Upper lobe of left lung (tissue), 6 donors: ENCODE measurements around the gene RAD54L2. TPM values are rescaled to one million over a fixed set of nuclear protein-coding genes. Genes with fewer than 3 reads are reported as not detected.

Experiments used
- ATAC-seq, 2 donors: fragments of 200-7000 bp; cut with Tn5 transposase; one replicate each; pipeline ENCODE4 v1.9.1; 2022; ENCODE audit warnings: mild to moderate bottlenecking in 2 of 2, moderate library complexity in 2 of 2; ENCODE audit not compliant: low FRiP score in 2 of 2
- DNase-seq, 2 donors: peaks; one replicate each; pipeline ENCODE4 v3.0.0-alpha.2; 2019 to 2020
- H3K27ac ChIP-seq, 4 donors: fragments of 200-600 bp; sonication (generic); one replicate each; pipeline ENCODE4 v1.5.1; 2016 to 2019
- H3K27me3 ChIP-seq, 4 donors: fragments of 200-600 bp; sonication (generic); one replicate each; pipeline ENCODE4 v1.5.1; 2017 to 2019
- H3K36me3 ChIP-seq, 4 donors: fragments of 200-600 bp; sonication (generic); one replicate each; pipeline ENCODE4 v1.5.1; 2016 to 2019
- H3K4me1 ChIP-seq, 4 donors: fragments of 200-600 bp; sonication (generic); one replicate each; pipeline ENCODE4 v1.5.1; 2018 to 2019
- H3K4me3 ChIP-seq, 4 donors: fragments of 200-600 bp; sonication (generic); one replicate each; pipeline ENCODE4 v1.5.1; 2017 to 2019; ENCODE audit warnings: mild to moderate bottlenecking in 2 of 4, moderate library complexity in 1 of 4
- H3K9me3 ChIP-seq, 4 donors: fragments of 200-600 bp; sonication (generic); one replicate each; pipeline ENCODE4 v1.5.1; 2018 to 2019
- EP300 ChIP-seq, 4 donors: sonication (generic); formaldehyde crosslinking; IDR thresholded peaks; one replicate each; pipeline ENCODE4 v1.5.1; 2017; ENCODE audit warnings: antibody characterized with exemption in 4 of 4, control low read depth in 2 of 4
- POLR2A ChIP-seq, 4 donors: fragments of 450-650 bp; IDR thresholded peaks; one replicate each; pipeline ENCODE4 v1.5.1; 2016 to 2017; ENCODE audit warnings: antibody characterized with exemption in 4 of 4, mild to moderate bottlenecking in 2 of 4
- POLR2AphosphoS5 ChIP-seq, 2 donors: sonication (generic); formaldehyde crosslinking; IDR thresholded peaks; one replicate each; pipeline ENCODE4 v1.5.1; 2017; ENCODE audit warnings: antibody characterized with exemption in 2 of 2
- WGBS, 2 donors: methylation state at CpG; one replicate each; pipeline ENCODE4 v1.1.5; 2017 to 2018; 5-methylcytosine and 5-hydroxymethylcytosine counted together
- total RNA-seq, 6 donors: library from RNA; depleted of rRNA in 4 of 6; stranded (reverse); fragments of >200 nt in 4 of 6; gene quantifications; one replicate each; pipeline versions ENCODE4 v1.1.0 to v1.2.1, GENCODE V29; 2016 to 2021
- TF ChIP-seq, protein P1 (sequence below), 6 experiments: fragments of 450-650 bp in 4 of 6; fragments of 200-600 bp in 2 of 6; sonication (generic) in 2 of 6; IDR thresholded peaks; one replicate each; pipeline ENCODE4 v1.5.1; 2016 to 2019; ENCODE audit warnings: antibody characterized with exemption in 6 of 6
- donor health status: DM: no; HTN: no; CAD: no; lungs with moderate emphysema.
- donor health status: DM: no; HTN: yes; CAD: no; lungs with severe emphysema.

Gene RAD54L2
- total RNA-seq, 6 donors from 2014 or later: 21.6 to 57.6 (median 27.3) TPM

DNA sequence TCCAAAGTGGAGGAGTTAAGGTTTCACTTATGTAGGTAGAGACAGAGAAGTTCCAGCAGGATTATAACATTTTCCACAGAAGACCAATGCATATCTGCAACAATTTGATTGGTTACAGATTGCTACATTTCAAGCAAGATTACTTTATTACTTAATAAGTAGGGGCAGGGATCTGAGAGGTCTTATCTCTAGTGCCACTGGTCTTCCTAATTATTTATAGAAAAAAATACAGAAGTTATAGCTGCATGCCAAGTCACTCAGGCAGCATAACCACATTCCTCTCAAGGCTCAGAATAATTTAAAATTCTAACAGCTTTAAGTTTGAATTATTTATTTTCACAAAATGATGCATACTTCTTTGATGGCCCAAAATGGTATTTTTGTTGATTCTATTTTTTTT, 30.5 kb downstream of the RAD54L2 start:
- Histone ChIP-seq H3K9me3 (no peaks in the 10 kb centered on the region), H3K4me3 (no peak overlapping the region), H3K36me3 (peaks cover 0 to 7% (median 2%) of the 10 kb centered on the region in 4 donors), H3K4me1 (peaks cover 13 to 18% (median 16%) of the 10 kb centered on the region in 4 donors), H3K27me3 (no peaks in the 10 kb centered on the region), H3K27ac (no peak overlapping the region)
- DNase-seq (no peak), ATAC-seq (no peak)
- TF ChIP-seq POLR2AphosphoS5 (IDR thresholded peaks at IDR 0.05) (no peak), EP300 (IDR thresholded peaks at IDR 0.05) (no peak), POLR2A (IDR thresholded peaks at IDR 0.05) (no peak)
- TF ChIP-seq, protein P1, sequence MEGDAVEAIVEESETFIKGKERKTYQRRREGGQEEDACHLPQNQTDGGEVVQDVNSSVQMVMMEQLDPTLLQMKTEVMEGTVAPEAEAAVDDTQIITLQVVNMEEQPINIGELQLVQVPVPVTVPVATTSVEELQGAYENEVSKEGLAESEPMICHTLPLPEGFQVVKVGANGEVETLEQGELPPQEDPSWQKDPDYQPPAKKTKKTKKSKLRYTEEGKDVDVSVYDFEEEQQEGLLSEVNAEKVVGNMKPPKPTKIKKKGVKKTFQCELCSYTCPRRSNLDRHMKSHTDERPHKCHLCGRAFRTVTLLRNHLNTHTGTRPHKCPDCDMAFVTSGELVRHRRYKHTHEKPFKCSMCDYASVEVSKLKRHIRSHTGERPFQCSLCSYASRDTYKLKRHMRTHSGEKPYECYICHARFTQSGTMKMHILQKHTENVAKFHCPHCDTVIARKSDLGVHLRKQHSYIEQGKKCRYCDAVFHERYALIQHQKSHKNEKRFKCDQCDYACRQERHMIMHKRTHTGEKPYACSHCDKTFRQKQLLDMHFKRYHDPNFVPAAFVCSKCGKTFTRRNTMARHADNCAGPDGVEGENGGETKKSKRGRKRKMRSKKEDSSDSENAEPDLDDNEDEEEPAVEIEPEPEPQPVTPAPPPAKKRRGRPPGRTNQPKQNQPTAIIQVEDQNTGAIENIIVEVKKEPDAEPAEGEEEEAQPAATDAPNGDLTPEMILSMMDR (IDR thresholded peaks at IDR 0.05): no peak

DNA sequence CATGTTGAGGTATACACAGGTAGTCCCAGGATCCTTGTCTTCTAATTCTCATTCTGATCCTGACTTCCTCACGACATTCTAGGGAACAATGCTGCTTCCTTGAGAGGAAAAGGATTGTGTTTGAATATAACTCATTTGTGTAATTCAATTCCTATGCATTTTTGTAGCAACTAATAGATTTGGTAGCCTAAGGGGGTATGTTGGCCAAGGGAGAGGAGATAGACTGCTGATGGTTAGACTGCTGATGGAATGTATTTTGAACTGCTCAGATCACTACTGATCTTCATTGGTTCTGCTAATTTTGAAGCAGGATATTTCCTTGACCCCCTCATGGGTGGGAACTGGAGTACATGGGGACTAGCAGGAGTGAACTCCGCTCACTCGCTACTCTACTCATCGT, 39.7 kb downstream of the RAD54L2 start:
- ATAC-seq: no peak

DNA sequence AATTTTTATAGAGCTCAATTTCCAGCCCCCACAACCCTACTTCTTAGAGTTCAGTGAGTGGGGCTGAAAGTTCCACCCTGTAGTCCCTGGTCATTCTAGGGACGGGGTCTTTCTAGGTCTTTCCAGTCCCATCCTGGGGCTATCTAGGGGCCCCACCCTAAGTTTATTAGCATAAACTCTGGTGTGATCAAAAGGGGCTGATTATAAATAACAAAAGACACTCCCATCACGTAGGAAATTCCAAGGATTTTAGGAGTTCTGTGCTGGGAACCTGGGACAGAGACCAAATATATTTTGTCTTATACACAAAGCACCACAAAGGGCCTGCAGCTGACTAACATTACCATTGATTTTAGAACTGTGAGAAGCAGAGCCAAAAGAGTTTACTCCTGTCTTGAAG, 41.9 kb downstream of the RAD54L2 start:
- no peak for ATAC-seq
- Histone ChIP-seq H3K36me3 (peaks cover 0 to 5% (median 0%) of the 10 kb centered on the region in 4 donors), H3K27ac (no peak overlapping the region), H3K4me1 (peaks cover 0 to 7% (median 4%) of the 10 kb centered on the region in 4 donors), H3K27me3 (no peaks in the 10 kb centered on the region), H3K4me3 (no peak overlapping the region), H3K9me3 (no peaks in the 10 kb centered on the region)
- no peak for DNase-seq
- no peak for TF ChIP-seq POLR2A (IDR thresholded peaks at IDR 0.05)
- TF ChIP-seq EP300 (IDR thresholded peaks at IDR 0.05): no peak
- TF ChIP-seq, protein P1 (IDR thresholded peaks at IDR 0.05): no peak
- TF ChIP-seq POLR2AphosphoS5 (IDR thresholded peaks at IDR 0.05): no peak
- WGBS, 2 donors: 75 to 88% methylated on average over 2 of the region's 2 CpGs

More for the DNA sequence above, 39.7 kb downstream of the RAD54L2 start:
- WGBS, 2 donors: 95% methylated on average over 4 of the region's 4 CpGs
- Histone ChIP-seq H3K9me3 (no peaks in the 10 kb centered on the region), H3K27ac (no peak overlapping the region), H3K4me3 (no peak overlapping the region), H3K4me1 (no peaks in the 10 kb centered on the region), H3K27me3 (no peaks in the 10 kb centered on the region), H3K36me3 (peaks cover 0 to 8% (median under 1%) of the 10 kb centered on the region in 4 donors)
- no peak for DNase-seq
- TF ChIP-seq, protein P1 (IDR thresholded peaks at IDR 0.05): no peak
- no peak for TF ChIP-seq EP300 (IDR thresholded peaks at IDR 0.05)
- TF ChIP-seq POLR2AphosphoS5 (IDR thresholded peaks at IDR 0.05): no peak
- no peak for TF ChIP-seq POLR2A (IDR thresholded peaks at IDR 0.05)

DNA sequence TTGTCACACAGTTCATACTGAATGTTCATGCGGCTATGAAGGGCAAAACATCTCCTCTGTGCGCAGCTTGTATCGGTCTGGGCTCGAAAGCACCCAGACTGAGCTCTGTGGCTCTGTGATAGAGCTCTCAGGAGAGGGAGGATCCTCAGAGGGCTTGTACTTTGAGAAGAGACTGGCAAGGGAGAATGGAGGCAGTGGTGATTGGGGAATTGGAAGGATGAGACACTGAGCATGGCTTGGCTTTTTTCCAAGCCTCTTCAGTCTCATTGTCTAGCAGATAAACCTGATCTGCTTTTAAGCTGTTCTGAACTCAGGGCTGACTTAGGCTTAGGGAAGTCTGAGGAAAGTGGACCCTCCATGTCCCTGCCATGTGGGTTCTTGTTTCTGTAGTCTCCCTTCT, 43.0 kb downstream of the RAD54L2 start:
- Histone ChIP-seq H3K27ac (no peak overlapping the region), H3K4me3 (no peak overlapping the region), H3K9me3 (no peaks in the 10 kb centered on the region), H3K36me3 (peaks cover 0 to 5% (median 0%) of the 10 kb centered on the region in 4 donors), H3K27me3 (no peaks in the 10 kb centered on the region), H3K4me1 (peaks cover 0 to 13% (median 4%) of the 10 kb centered on the region in 4 donors)
- no peak for ATAC-seq
- WGBS, 2 donors: 96 to 97% methylated on average over 4 of the region's 4 CpGs
- no peak for DNase-seq
- TF ChIP-seq POLR2A (IDR thresholded peaks at IDR 0.05): no peak
- TF ChIP-seq POLR2AphosphoS5 (IDR thresholded peaks at IDR 0.05): no peak
- no peak for TF ChIP-seq EP300 (IDR thresholded peaks at IDR 0.05)
- TF ChIP-seq, protein P1 (IDR thresholded peaks at IDR 0.05): no peak

DNA sequence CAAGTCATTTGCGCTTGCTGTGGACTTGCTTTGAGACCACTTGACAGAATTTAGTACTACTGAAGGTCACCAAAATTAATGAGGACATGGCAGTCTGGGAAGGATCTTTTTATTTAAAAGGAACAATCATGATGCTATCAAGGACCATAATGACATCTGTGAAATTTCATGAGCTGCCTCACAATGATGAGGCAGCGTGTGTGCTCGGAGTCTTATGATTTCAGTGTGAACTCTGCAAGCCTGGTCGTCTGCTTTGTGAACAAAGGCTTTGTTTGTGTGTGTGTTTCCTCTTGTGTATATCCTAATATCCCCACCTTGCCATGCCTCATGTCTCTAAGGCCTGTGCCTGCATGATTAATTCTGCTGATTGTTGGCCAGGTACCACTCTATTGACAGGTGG, 46.7 kb downstream of the RAD54L2 start:
- H3K36me3 ChIP-seq: peaks cover 0 to 4% (median 2%) of the 10 kb centered on the region in 4 donors
- DNase-seq (no peak), ATAC-seq (no peak)
- no peak for TF ChIP-seq EP300 (IDR thresholded peaks at IDR 0.05)
- no peak for TF ChIP-seq POLR2A (IDR thresholded peaks at IDR 0.05)
- TF ChIP-seq, protein P1 (IDR thresholded peaks at IDR 0.05): no peak
- no peak for TF ChIP-seq POLR2AphosphoS5 (IDR thresholded peaks at IDR 0.05)
- H3K27me3 ChIP-seq: no peaks in the 10 kb centered on the region
- WGBS, 2 donors: 75 to 76% methylated on average over 4 of the region's 4 CpGs
- H3K27ac ChIP-seq: no peak overlapping the region
- H3K4me3 ChIP-seq: no peak overlapping the region
- no peaks in the 10 kb centered on the region for H3K9me3 ChIP-seq
- H3K4me1 ChIP-seq: peaks cover 0 to 18% (median 11%) of the 10 kb centered on the region in 4 donors
